DND-41 (cell line): Measurements from ENCODE around the gene MS4A1.

Source experiments
- ATAC-seq: fragments of 200-7000 bp; cut with Tn5 transposase; 3 replicates; pipeline ENCODE4 v1.9.1; 2021; ENCODE audit warnings: low read depth; ENCODE audit not compliant: insufficient read depth
- DNase-seq: peaks from one replicate; pipeline ENCODE4 v3.0.0-alpha.2; 2020
- H2AFZ ChIP-seq: 2 replicates; pipeline ENCODE4 v1.6.0; 2012; ENCODE audit warnings: low read depth, low read length
- H3K27ac ChIP-seq: 2 replicates; pipeline ENCODE4 v1.5.1; 2012; ENCODE audit warnings: low read length, inconsistent platforms
- H3K27me3 ChIP-seq: fragments of 200-600 bp; sonication (generic); 2 replicates; pipeline ENCODE4 v1.6.0; 2012; ENCODE audit warnings: low read length, mild to moderate bottlenecking, inconsistent platforms; ENCODE audit not compliant: insufficient read depth, poor library complexity
- H3K36me3 ChIP-seq: 2 replicates; pipeline ENCODE4 v1.5.1; 2012; ENCODE audit warnings: low read length, inconsistent platforms; ENCODE audit not compliant: insufficient read depth
- H3K4me1 ChIP-seq: 2 replicates; pipeline ENCODE4 v1.5.1; 2012; ENCODE audit warnings: mild to moderate bottlenecking, low read length; ENCODE audit not compliant: insufficient read depth
- H3K4me2 ChIP-seq: 2 replicates; pipeline ENCODE4 v1.6.0; 2012; ENCODE audit warnings: mild to moderate bottlenecking, moderate library complexity, low read length, inconsistent platforms; ENCODE audit not compliant: insufficient read depth
- H3K4me3 ChIP-seq, 2 experiments: fragments of 200-600 bp in 1 of 2; shearing (Covaris generic) in 1 of 2; 2 replicates each; pipeline ENCODE4 v1.5.1; 2012 to 2016; ENCODE audit warnings: inconsistent platforms in 2 of 2, low read length in 2 of 2, mild to moderate bottlenecking in 2 of 2, low read depth in 1 of 2, moderate library complexity in 1 of 2
- H3K79me2 ChIP-seq: 2 replicates; pipeline ENCODE4 v1.6.0; 2012; ENCODE audit warnings: low read length, inconsistent platforms; ENCODE audit not compliant: insufficient read depth
- H3K9ac ChIP-seq: 2 replicates; pipeline ENCODE4 v1.6.0; 2012; ENCODE audit warnings: low read depth, mild to moderate bottlenecking, inconsistent platforms, low read length, moderate library complexity
- H3K9me3 ChIP-seq: 2 replicates; pipeline ENCODE4 v1.5.1; 2012; ENCODE audit warnings: low read length, moderate library complexity, mild to moderate bottlenecking, inconsistent platforms; ENCODE audit not compliant: insufficient read depth, severe bottlenecking
- H4K20me1 ChIP-seq: 2 replicates; pipeline ENCODE4 v1.6.0; 2012; ENCODE audit warnings: low read length; ENCODE audit not compliant: insufficient read depth
- EZH2 ChIP-seq: IDR thresholded peaks from 3 replicates; pipeline ENCODE4 v1.6.1; 2012; ENCODE audit warnings: borderline replicate concordance, low read depth, mild to moderate bottlenecking, moderate library complexity, low read length, inconsistent platforms; ENCODE audit not compliant: severe bottlenecking
- TF ChIP-seq, protein P1 (sequence below): IDR thresholded peaks from 2 replicates; pipeline ENCODE4 v1.5.1; 2012; ENCODE audit warnings: borderline replicate concordance, low read length, moderate library complexity, mild to moderate bottlenecking; ENCODE audit not compliant: poor library complexity, severe bottlenecking; ENCODE audit errors: extremely low read depth

Gene MS4A1

DNA sequence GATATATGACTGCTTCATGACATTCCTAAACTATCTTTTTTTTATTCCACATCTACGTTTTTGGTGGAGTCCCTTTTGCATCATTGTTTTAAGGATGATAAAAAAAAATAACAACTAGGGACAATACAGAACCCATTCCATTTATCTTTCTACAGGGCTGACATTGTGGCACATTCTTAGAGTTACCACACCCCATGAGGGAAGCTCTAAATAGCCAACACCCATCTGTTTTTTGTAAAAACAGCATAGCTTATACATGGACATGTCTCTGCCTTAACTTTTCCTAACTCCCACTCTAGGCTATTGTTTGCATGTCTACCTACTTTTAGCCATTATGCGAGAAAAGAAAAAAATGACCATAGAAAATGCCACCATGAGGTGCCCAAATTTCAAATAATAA lies 13.2 kb downstream of the MS4A1 start:
- H3K9ac ChIP-seq: no peak overlapping the region
- H2AFZ ChIP-seq: no peak overlapping the region
- no peak for TF ChIP-seq EZH2
- TF ChIP-seq, protein P1, sequence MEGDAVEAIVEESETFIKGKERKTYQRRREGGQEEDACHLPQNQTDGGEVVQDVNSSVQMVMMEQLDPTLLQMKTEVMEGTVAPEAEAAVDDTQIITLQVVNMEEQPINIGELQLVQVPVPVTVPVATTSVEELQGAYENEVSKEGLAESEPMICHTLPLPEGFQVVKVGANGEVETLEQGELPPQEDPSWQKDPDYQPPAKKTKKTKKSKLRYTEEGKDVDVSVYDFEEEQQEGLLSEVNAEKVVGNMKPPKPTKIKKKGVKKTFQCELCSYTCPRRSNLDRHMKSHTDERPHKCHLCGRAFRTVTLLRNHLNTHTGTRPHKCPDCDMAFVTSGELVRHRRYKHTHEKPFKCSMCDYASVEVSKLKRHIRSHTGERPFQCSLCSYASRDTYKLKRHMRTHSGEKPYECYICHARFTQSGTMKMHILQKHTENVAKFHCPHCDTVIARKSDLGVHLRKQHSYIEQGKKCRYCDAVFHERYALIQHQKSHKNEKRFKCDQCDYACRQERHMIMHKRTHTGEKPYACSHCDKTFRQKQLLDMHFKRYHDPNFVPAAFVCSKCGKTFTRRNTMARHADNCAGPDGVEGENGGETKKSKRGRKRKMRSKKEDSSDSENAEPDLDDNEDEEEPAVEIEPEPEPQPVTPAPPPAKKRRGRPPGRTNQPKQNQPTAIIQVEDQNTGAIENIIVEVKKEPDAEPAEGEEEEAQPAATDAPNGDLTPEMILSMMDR: no peak
- no peak overlapping the region for H3K4me3 ChIP-seq
- H3K27ac ChIP-seq: no peak overlapping the region
- ATAC-seq (no peak), DNase-seq (no peak)
- H3K9me3 ChIP-seq: no peaks in the 10 kb centered on the region
- no peaks in the 10 kb centered on the region for H3K27me3 ChIP-seq
- no peak overlapping the region for H3K4me2 ChIP-seq
- no peaks in the 10 kb centered on the region for H3K79me2 ChIP-seq
- H3K4me1 ChIP-seq: no peaks in the 10 kb centered on the region
- H3K36me3 ChIP-seq: no peaks in the 10 kb centered on the region
- H4K20me1 ChIP-seq: no peaks in the 10 kb centered on the region

DNA sequence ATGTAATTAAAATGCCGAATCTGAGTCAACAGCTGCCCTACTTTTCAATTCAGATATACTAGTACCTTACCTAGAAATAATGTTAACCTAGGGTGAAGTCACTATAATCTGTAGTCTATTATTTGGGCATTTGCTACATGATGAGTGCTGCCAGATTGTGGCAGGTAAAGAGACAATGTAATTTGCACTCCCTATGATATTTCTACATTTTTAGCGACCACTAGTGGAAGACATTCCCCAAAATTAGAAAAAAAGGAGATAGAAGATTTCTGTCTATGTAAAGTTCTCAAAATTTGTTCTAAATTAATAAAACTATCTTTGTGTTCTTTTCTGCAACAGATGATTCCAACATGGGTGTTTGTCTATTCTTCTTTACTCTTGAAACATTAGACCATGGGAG lies 14.1 kb downstream of the MS4A1 start:
- no peak for TF ChIP-seq EZH2
- TF ChIP-seq, protein P1: no peak
- Histone ChIP-seq H3K4me2 (no peak overlapping the region), H3K4me1 (no peaks in the 10 kb centered on the region), H3K9me3 (no peaks in the 10 kb centered on the region), H3K36me3 (no peaks in the 10 kb centered on the region), H3K4me3 (no peak overlapping the region), H3K79me2 (no peaks in the 10 kb centered on the region), H4K20me1 (no peaks in the 10 kb centered on the region), H3K9ac (no peak overlapping the region), H3K27me3 (no peaks in the 10 kb centered on the region), H3K27ac (no peak overlapping the region), H2AFZ (no peak overlapping the region)
- ATAC-seq (no peak), DNase-seq (no peak)

DNA sequence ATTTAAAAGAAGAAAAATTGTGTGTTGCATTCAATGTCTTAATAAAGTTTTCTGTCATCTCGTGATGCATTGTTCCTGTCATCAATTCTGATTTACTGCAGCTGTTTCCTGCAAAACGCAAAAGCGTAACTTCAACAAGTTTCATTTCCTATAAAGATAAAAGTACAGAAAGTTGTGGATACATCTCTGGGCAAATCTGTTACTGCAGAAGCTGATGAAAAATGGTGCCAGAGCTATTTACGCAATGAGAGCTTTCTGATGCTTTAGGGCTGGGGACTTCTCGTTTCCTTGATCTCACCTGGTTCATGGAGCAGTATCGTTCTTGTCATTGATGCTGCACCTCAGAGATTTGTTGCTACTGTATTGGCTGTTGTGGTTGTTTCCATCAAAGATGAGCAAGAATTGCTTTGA lies 21.4 kb downstream of the MS4A1 start:
- Histone ChIP-seq H2AFZ (no peak overlapping the region), H3K9ac (no peak overlapping the region), H4K20me1 (no peaks in the 10 kb centered on the region), H3K9me3 (no peaks in the 10 kb centered on the region), H3K4me1 (no peaks in the 10 kb centered on the region), H3K79me2 (no peaks in the 10 kb centered on the region), H3K27ac (no peak overlapping the region), H3K27me3 (no peaks in the 10 kb centered on the region), H3K36me3 (no peaks in the 10 kb centered on the region), H3K4me3 (no peak overlapping the region), H3K4me2 (no peak overlapping the region)
- no peak for ATAC-seq
- DNase-seq: no peak
- no peak for TF ChIP-seq EZH2
- TF ChIP-seq, protein P1: no peak

DNA sequence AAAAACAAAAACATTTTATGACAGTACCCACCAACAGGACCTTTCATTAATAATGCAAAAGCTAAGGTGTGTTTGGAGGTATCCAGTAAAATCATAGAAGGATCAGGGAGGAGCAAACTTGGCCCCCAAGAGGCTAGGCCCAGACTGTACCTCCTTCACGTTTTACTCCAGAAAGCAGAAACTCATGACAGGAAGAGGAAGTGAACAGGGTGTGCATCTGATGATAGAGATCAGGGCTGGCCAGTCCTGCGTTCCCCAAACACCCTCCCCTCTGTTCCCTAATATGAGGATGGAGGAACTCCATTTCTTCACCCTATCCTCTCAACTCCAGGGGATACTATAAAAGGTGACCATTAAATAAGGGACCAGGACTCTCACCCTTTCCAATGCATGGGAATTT lies 26.7 kb downstream of the MS4A1 start:
- Histone ChIP-seq H4K20me1 (no peaks in the 10 kb centered on the region), H3K4me3 (no peak overlapping the region), H3K4me2 (no peak overlapping the region), H3K9ac (no peak overlapping the region), H3K9me3 (no peaks in the 10 kb centered on the region), H2AFZ (0 out of 2 replicates have a peak overlapping the region, but pooled peaks have one; percentile 10), H3K27ac (no peak overlapping the region), H3K4me1 (no peaks in the 10 kb centered on the region), H3K79me2 (no peaks in the 10 kb centered on the region), H3K36me3 (no peaks in the 10 kb centered on the region), H3K27me3 (no peaks in the 10 kb centered on the region)
- DNase-seq: no peak
- TF ChIP-seq EZH2: no peak
- TF ChIP-seq, protein P1: no peak
- no peak for ATAC-seq
